A673 (cell line): ENCODE measurements around the gene AAMP. TPM values are rescaled to one million over a fixed set of nuclear protein-coding genes. Genes with fewer than 3 reads are reported as not detected.

Experiments used
- BruUV-seq: library from RNA; stranded (reverse); fragments of 400-500 nt; replicated peaks from 2 replicates; lab custom pipeline; 2021; lab: Mats Ljungman, UMichigan
- CTCF ChIA-PET: fragments of 300-600 bp; sonication (Branson Sonifier 250); formaldehyde crosslinking; loops from one replicate; lab custom pipeline; 2022; ENCODE audit warnings: antibody characterized with exemption; lab: Charles Lee
- POLR2A ChIA-PET: fragments of 300-600 bp; sonication (Branson Sonifier 250); formaldehyde crosslinking; loops from one replicate; lab custom pipeline; 2022; ENCODE audit warnings: antibody characterized with exemption; ENCODE audit not compliant: low non-redundant PET; lab: Charles Lee
- DNase-seq: peaks from one replicate; pipeline ENCODE4 v3.0.0-alpha.2; 2015; ENCODE audit warnings: low spot score
- H3K27ac ChIP-seq: fragments of 200-600 bp; sonication (generic); 2 replicates; pipeline ENCODE4 v1.5.1; 2016; ENCODE audit warnings: mixed run types, low read depth, mild to moderate bottlenecking, mixed read lengths, antibody characterized with exemption, low read length; ENCODE audit not compliant: poor library complexity, severe bottlenecking
- H3K27me3 ChIP-seq: fragments of 200-600 bp; sonication (generic); replicated peaks from 2 replicates; pipeline ENCODE4 v1.6.1; 2017; ENCODE audit warnings: mixed run types, low read depth, mild to moderate bottlenecking, mixed read lengths, antibody characterized with exemption, low read length; ENCODE audit not compliant: insufficient read depth, poor library complexity
- H3K36me3 ChIP-seq: fragments of 200-600 bp; sonication (generic); 2 replicates; pipeline ENCODE4 v1.6.1; 2016; ENCODE audit warnings: mixed run types, mild to moderate bottlenecking, mixed read lengths, antibody characterized with exemption, low read length; ENCODE audit not compliant: insufficient read depth, poor library complexity, severe bottlenecking
- H3K4me1 ChIP-seq: fragments of 200-600 bp; sonication (generic); 2 replicates; pipeline ENCODE4 v1.6.1; 2017; ENCODE audit warnings: mixed run types, mild to moderate bottlenecking, mixed read lengths, antibody characterized with exemption, low read length; ENCODE audit not compliant: insufficient read depth, poor library complexity, severe bottlenecking
- H3K4me3 ChIP-seq: fragments of 200-600 bp; sonication (generic); 2 replicates; pipeline ENCODE4 v1.5.1; 2016; ENCODE audit warnings: low read depth, mixed run types, mild to moderate bottlenecking, mixed read lengths, low read length; ENCODE audit not compliant: poor library complexity, severe bottlenecking
- H3K9me3 ChIP-seq: fragments of 200-600 bp; sonication (generic); 2 replicates; pipeline ENCODE4 v1.6.1; 2016; ENCODE audit warnings: mixed run types, low read depth, mild to moderate bottlenecking, mixed read lengths, antibody characterized with exemption, low read length; ENCODE audit not compliant: poor library complexity, severe bottlenecking
- CTCF ChIP-seq: fragments of 300-800, 200-600 bp; sonication (generic); conservative IDR thresholded peaks from 2 replicates; pipeline ENCODE4 v1.5.1; 2017; ENCODE audit warnings: low read depth, mild to moderate bottlenecking, antibody characterized with exemption, low read length, moderate library complexity, mixed read lengths
- EZH2 ChIP-seq: fragments of 200-600 bp; sonication (generic); IDR thresholded peaks from 2 replicates; pipeline ENCODE4 v1.6.1; 2017; ENCODE audit warnings: borderline replicate concordance, low read depth, mild to moderate bottlenecking, mixed read lengths, antibody characterized with exemption, low read length; ENCODE audit not compliant: poor library complexity, severe bottlenecking
- intact Hi-C: fragments of 100-400 bp; cut with micrococcal nuclease; formaldehyde crosslinking; loops from one replicate; pipeline ENCODE4 v1.10.0; 2022; ENCODE audit not compliant: unreplicated experiment
- total RNA-seq: library from RNA; stranded (reverse); gene quantifications from 2 replicates; pipeline ENCODE4 v1.2.3, GENCODE V29; 2021

The AAMP gene
- total RNA-seq, 1 experiment from 2014 or later, result 74.7 TPM

- BruUV-seq, result no TSS peak
These were observed 16.9 kb upstream of the AAMP start for GRCh38 chr2:218286570-218287459.

GRCh38 chr2:218285604-218286003 lies 15.7 kb upstream of the AAMP start:
- Histone ChIP-seq H3K9me3 (no peaks in the 10 kb centered on the region), H3K4me3 (no peak overlapping the region), H3K4me1 (peaks cover 25% of the 10 kb centered on the region), H3K27me3 (no peaks in the 10 kb centered on the region), H3K27ac (peak overlapping the region; percentile 82), H3K36me3 (no peaks in the 10 kb centered on the region)
- ChIA-PET CTCF (no interaction called here), POLR2A (no interaction called here)
- TF ChIP-seq CTCF (no peak), EZH2 (no peak)
- no TSS peak for BruUV-seq
- intact Hi-C loops, result no loop called here
- DNase-seq, result no peak

More at GRCh38 chr2:218286570-218287459, 16.9 kb upstream of the AAMP start:
- ChIA-PET POLR2A (interaction anchor here (0.6 kb wide), 1 partner anchor 119 kb away, joined by 14 read pairs; no protein-coding TSS in a partner anchor), CTCF (interaction anchor here (0.9 to 1.1 kb wide), 2 partner anchors 14 to 19 kb away, joined by 3 to 4 read pairs; no protein-coding TSS in a partner anchor)
- TF ChIP-seq CTCF (no peak), EZH2 (no peak)
- Histone ChIP-seq H3K4me3 (peak overlapping the region; percentile 37), H3K27me3 (no peaks in the 10 kb centered on the region), H3K36me3 (no peaks in the 10 kb centered on the region), H3K27ac (peak overlapping the region; percentile 82), H3K4me1 (peaks cover 25% of the 10 kb centered on the region), H3K9me3 (no peaks in the 10 kb centered on the region)
- DNase-seq, result peak; percentile 90
- intact Hi-C loops, result no loop called here

- ChIA-PET POLR2A (no interaction called here), CTCF (interaction anchor here (0.6 kb wide), 1 partner anchor 111 kb away, joined by 3 read pairs; no protein-coding TSS in a partner anchor)
- TF ChIP-seq EZH2 (no peak), CTCF (no peak)
- Histone ChIP-seq H3K9me3 (no peaks in the 10 kb centered on the region), H3K27ac (no peak overlapping the region), H3K27me3 (no peaks in the 10 kb centered on the region), H3K4me3 (no peak overlapping the region), H3K36me3 (no peaks in the 10 kb centered on the region), H3K4me1 (peaks cover 22% of the 10 kb centered on the region)
- intact Hi-C loops, result no loop called here
- no TSS peak for BruUV-seq
- DNase-seq, result no peak
These were observed 14.3 kb upstream of the AAMP start for GRCh38 chr2:218284106-218284811.
